ENCODE measurements around the gene GAS2L2.
"Not testable (repeated sequence)": the region's sequence is repeated elsewhere in the genome, so short reads cannot be mapped to it uniquely, and the experiment has no call there.

The GAS2L2 gene

GRCh38 chr17:35726127-35726952 lies 26.7 kb downstream of the GAS2L2 start:
- no peak for DNase-seq

DNA sequence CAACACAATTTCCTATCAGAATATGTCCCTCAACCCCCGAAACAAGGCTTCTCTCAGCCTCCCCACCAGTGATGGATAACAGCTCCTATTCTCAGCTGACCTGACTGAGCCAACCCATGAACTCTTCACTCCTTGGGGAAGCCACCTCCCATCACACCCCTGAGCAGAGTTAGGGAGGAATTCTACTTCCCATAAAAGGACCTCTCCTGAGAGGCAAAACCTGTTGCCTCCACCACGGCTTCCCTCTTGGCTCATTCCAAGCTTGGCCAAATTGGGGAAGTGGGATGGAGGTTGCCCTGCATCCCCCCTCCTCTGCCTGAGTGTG lies 27.3 kb downstream of the GAS2L2 start:
- no peak for DNase-seq

DNA sequence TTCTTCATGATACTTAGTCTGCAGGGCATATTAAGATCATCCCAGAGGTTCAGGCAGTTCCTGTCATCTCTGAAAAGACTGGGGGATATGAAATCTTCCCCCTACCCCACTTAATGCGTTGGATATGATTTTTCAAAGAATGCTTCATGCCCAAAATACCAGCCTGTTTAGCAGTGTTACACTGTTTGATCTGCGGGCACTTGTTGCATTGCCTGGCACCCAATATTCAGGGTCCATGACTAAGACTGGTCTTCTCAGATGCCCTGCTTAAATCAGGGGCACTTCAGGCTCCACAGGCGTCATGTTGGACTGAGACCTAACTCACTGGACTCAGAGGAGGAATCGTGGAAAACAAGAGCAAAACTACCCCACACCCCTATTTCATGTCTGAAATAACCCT lies 28.0 kb downstream of the GAS2L2 start:
- no peak for DNase-seq

DNA sequence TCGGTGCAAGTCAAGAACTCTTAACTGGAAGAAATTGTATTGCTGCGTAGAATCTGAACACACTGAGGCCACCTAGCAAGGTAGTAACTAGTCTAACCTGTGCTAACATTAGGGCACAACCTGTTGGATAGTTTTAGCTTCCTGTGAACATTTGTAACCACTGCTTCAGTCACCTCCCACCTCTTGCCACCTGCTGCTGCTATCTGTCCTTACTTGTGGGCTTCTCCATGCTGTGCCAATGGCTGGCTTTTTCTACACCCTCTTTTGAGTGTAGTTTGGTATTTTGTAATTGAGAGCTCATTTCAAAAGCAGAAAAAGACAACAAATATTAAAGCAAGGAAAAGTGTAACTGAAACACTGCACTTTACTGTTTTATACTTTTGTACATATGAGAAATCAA lies 29.3 kb downstream of the GAS2L2 start:
- DNase-seq = no peak

GRCh38 chr17:35717475-35717874 lies 35.6 kb downstream of the GAS2L2 start:
- no peak for DNase-seq

- no peak for DNase-seq
These were observed 36.1 kb downstream of the GAS2L2 start for GRCh38 chr17:35716897-35717465.

DNA sequence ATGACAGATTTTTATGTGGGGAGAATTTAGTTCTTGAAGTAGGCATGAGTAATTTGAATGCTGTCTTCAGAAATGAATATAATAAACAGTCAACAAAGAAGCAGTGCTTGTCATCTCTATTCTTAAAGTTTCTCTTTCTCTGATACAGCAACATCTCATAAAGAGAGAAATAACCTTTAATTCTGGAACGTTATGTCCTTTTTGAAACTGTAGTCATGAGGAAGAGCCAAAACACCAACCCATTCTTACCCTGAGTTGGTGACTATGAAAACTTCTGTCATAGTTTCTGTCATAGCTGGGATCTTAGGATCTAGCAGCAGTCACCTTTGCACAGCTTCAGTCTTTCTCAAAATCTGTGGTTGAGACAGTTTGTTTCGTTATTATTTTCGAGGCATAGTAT lies 36.9 kb downstream of the GAS2L2 start:
- no peak for DNase-seq

DNA sequence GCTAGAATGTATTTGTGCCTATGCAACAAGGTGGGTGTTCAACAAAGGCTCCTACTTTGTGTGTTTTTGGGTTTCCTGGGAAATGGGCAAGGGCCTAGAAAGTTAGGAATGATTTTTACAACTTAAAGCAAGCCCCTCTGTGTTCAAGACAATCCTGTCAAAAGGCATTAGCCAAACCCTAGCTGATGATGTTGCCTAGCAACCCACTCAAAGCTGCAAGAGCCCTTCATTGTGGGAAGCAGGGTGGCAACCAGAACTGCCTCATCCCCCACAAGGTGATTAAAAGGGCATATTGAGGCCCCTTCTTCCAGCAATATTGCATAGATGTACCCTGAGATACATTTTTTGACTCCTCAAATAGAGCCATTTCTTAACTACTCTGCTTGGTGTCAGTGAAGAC lies 37.6 kb downstream of the GAS2L2 start:
- DNase-seq = no peak

- no peak for DNase-seq
These were observed 38.1 kb downstream of the GAS2L2 start for GRCh38 chr17:35714988-35715387.

- no peak for DNase-seq
These were observed 39.8 kb downstream of the GAS2L2 start for GRCh38 chr17:35713069-35713728.

DNA sequence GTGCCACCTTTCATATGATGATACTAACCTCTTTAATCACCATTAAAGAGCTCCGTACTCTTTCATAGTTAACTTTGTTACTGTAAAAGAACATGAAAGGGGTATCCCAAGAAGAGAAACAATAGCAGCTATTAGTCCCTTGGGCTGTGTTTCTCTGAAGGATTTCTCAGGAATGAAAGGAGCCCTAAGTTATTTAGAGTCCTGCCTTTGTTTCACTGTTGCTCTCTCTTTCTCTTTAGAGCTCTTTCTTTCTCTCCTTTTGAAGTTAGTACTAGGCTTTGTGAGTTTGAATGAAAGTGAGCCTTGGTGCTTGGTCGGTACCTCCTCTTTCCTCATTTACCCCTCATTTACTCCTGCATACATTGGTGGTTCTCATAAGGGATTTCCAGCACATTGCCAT lies 42.1 kb downstream of the GAS2L2 start:
- DNase-seq = no peak

DNA sequence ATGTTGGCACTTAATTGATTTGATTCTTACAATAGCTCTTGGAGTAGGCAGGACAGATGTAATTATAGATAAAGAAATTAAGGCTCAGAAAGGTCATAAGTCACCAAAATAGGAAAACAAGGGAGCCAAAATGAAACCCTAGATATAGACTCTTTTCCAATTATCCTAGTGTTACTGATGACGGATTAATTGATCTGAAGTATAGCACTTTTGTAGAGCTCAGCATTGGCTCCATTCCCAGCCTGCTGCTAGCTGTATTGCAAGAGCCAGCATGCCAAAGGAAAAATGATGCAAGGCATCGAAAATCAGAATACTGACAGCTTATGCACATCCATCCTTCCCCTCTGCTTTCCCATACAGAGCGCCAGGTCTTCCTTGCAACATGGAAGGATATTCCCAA lies 43.2 kb downstream of the GAS2L2 start:
- DNase-seq = no peak

- DNase-seq = no peak
These were observed 44.1 kb downstream of the GAS2L2 start for GRCh38 chr17:35708951-35709350.

DNA sequence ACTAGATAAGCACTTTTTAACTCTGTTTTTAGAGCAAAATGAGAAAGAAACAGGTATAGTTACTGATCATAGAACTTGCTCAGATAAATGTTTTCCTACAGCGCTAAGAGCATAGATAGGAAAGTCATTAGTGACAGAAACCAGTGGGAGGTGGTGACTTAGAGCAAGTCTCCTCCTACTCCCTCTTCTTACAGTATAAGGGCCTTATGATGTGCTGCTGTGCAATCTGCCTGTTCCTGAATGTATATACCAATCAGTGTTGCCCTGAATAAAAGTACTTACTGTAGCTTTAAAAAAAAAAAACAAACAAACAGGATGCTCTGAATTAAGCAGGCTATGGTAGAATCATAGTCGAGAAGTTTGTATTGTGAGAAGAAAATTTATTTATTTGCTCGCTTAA lies 44.9 kb downstream of the GAS2L2 start:
- DNase-seq = no peak

DNA sequence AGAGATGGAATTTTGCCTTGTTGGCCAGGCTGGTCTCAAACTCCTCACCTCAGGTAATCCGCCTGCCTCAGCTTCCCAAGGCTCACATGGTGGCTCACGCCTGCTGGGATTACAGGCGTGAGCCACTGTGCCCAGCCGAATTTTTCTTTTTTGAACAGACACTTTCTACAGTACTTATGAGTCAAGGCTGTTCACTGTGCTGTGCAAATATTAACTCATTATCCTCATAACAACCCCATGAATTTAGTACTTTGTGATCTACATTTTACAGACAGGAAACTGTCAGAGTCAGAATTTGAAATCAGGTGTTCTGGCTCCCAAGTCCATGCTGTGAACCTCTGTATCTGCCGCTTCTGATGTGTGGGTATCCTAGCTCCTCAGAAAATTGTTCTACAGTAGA lies 47.3 kb downstream of the GAS2L2 start:
- DNase-seq = no peak

- no peak for DNase-seq
These were observed 47.8 kb downstream of the GAS2L2 start for GRCh38 chr17:35705230-35705629.

GRCh38 chr17:35703308-35703707 lies 49.7 kb downstream of the GAS2L2 start:
- not testable (repeated sequence) for DNase-seq

GRCh38 chr17:35701491-35701890 lies 51.5 kb downstream of the GAS2L2 start:
- no peak for DNase-seq

DNA sequence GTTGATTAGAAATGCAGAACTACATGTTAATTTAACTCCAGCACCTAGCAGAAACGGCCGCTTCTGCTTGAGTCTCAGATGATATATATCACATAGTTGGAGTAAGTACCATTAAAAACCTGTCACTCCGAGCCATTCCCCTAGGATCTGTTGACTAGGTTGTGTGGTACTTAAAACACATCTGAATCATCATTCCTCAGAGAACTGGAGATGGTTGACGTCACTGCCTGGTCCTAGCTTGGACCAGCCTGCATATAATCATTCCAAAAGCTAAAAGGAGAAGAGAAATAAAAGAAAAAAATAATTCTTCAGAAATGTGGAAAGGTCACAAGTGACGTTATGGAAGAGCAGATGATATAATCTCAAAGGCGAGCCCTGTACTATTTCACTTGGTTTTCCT lies 52.9 kb downstream of the GAS2L2 start:
- DNase-seq = no peak

DNA sequence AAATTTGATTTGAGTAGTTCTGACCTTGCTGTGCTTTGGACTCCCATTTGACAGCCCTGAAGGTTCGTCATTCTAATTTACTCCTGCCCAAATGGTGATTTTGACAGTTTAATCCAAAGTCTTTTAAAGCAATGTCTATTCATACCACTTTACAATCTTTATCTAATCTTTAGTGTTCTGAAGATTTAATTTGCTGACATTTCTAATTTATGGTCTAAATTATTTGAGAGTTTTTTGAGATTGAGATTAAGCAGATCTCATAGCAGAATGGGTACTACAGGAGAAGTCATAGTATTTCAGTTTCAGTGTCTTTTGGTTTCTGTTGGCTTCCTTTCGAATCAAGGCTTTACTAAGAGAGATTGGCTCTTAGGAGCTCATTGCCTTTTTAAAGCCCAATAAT lies 54.2 kb downstream of the GAS2L2 start:
- no peak for DNase-seq

DNA sequence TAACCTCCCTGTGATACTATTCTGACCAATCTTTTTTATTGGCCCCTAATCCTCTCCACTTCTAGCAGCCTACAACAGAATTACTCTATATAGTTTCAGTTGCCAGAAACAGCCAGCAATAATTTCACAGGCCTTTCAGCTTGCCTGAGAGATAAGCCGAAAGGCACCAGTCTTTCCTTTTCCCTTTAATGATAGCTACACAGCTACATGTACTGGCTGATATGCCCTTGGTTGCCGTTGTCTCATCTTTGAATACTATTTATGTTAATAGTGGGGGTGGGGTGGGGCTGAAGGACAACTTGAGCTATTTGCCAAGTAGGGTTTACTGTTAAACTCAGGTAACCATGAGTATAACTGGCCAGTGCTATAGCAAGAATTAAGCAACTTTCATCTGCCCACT lies 57.4 kb downstream of the GAS2L2 start:
- no peak for DNase-seq

DNA sequence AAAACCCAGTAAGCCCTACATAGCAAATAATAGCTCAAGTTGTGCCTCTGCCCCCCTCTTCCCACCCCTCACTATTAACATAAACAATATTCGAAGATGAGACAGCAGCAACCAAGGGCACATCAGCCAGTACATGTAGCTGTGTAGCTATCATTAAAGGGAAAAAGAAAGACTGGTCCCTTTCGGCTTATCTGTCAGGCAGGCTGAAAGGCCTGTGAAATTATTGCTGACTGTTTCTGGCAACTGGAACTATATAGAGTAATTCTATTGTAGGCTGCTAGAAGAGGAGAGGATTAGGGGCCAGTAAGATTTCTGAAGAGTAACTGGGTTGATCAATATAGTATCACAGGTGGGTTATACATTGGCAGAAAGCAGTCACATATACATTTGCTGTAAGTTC lies 58.1 kb downstream of the GAS2L2 start:
- DNase-seq = no peak
